Lower leg skin (tissue), 3 donors: Measurements from ENCODE around the gene PFKFB2.

ENCODE experiments used
- POLR2A ChIP-seq, 2 donors: fragments of 450-650 bp; IDR thresholded peaks; one replicate each; pipeline ENCODE4 v1.6.1; 2016 to 2017; ENCODE audit warnings: antibody characterized with exemption in 2 of 2, mild to moderate bottlenecking in 1 of 2, moderate library complexity in 1 of 2
- TF ChIP-seq, protein P1 (sequence below), 3 donors: fragments of 450-650 bp; IDR thresholded peaks; one replicate each; pipeline ENCODE4 v1.5.1; 2016; ENCODE audit warnings: antibody characterized with exemption in 3 of 3, mild to moderate bottlenecking in 3 of 3, moderate library complexity in 2 of 3

DNA sequence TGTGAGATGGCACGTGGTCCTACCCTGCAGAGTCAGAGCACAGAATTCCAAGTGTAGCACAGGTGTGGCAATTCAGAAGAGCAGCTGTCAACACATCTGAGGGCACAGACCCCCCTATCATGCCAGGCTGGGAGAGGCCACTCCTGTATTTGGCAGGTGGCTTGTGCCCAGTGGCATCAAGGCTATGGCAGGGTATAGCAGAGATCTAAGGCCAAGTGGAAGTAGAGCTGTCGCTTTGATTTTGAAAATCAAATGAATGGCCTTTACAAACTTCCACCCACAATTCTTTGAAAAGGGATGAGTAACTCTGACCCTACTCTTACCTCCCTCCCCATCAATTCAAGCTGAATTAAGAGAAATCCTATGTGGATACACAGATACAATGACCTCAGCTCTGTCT lies 33.9 kb upstream of the PFKFB2 start:
- TF ChIP-seq, protein P1, sequence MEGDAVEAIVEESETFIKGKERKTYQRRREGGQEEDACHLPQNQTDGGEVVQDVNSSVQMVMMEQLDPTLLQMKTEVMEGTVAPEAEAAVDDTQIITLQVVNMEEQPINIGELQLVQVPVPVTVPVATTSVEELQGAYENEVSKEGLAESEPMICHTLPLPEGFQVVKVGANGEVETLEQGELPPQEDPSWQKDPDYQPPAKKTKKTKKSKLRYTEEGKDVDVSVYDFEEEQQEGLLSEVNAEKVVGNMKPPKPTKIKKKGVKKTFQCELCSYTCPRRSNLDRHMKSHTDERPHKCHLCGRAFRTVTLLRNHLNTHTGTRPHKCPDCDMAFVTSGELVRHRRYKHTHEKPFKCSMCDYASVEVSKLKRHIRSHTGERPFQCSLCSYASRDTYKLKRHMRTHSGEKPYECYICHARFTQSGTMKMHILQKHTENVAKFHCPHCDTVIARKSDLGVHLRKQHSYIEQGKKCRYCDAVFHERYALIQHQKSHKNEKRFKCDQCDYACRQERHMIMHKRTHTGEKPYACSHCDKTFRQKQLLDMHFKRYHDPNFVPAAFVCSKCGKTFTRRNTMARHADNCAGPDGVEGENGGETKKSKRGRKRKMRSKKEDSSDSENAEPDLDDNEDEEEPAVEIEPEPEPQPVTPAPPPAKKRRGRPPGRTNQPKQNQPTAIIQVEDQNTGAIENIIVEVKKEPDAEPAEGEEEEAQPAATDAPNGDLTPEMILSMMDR (IDR thresholded peaks at IDR 0.05): no peak
- TF ChIP-seq POLR2A (IDR thresholded peaks at IDR 0.05): no peak
